ENCODE data around the gene TMEM120B.

The TMEM120B gene

GRCh38 chr12:121773011-121773777 lies 60.6 kb downstream of the TMEM120B start (continued):
- TF ChIP-seq PRDM4 (tag by site-specific recombination; IDR thresholded peaks at IDR 0.05) (no peak), FEZF1 (tag by site-specific recombination; IDR thresholded peaks at IDR 0.05) (no peak), ZNF521 (tag by site-specific recombination; IDR thresholded peaks at IDR 0.05) (no peak), ZNF560 (tag by site-specific recombination; IDR thresholded peaks at IDR 0.05; ENCODE audit: borderline replicate concordance) (no peak), KLF10 (tag by site-specific recombination; IDR thresholded peaks at IDR 0.05) (peak; percentile 51; the same call in 1 of the 2 replicates), KLF16 (tag by site-specific recombination; IDR thresholded peaks at IDR 0.05) (peak; percentile 45; the same call in 1 of the 2 replicates), ZNF248 (tag by site-specific recombination; IDR thresholded peaks at IDR 0.05) (no peak), ZNF791 (tag by site-specific recombination; IDR thresholded peaks at IDR 0.05) (no peak), ZNF600 (tag by site-specific recombination; IDR thresholded peaks at IDR 0.05) (0 out of 2 replicates have a peak, but pooled peaks have one; percentile 43), ZBTB7A (tag by site-specific recombination; IDR thresholded peaks at IDR 0.05; ENCODE audit: low read depth) (no peak), ZIC2 (tag by site-specific recombination; IDR thresholded peaks at IDR 0.05) (peak; percentile 47; the same call in 1 of the 2 replicates), ZNF747 (tag by site-specific recombination; IDR thresholded peaks at IDR 0.05) (no peak), ZNF514 (tag by site-specific recombination; IDR thresholded peaks at IDR 0.05) (no peak), ZNF610 (tag by site-specific recombination; IDR thresholded peaks at IDR 0.05; ENCODE audit: borderline replicate concordance) (no peak), CTCF (tag by site-specific recombination; IDR thresholded peaks at IDR 0.05) (peak; percentile 76), AEBP2 (tag by site-specific recombination; IDR thresholded peaks at IDR 0.05; ENCODE audit: borderline replicate concordance) (no peak), KLF7 (tag by site-specific recombination; IDR thresholded peaks at IDR 0.05; ENCODE audit: borderline replicate concordance) (no peak), ZNF692 (tag by site-specific recombination; IDR thresholded peaks at IDR 0.05) (0 out of 2 replicates have a peak, but pooled peaks have one; percentile 15), ZNF214 (tag by site-specific recombination; IDR thresholded peaks at IDR 0.05; ENCODE audit: borderline replicate concordance) (no peak), ZFP37 (tag by site-specific recombination; IDR thresholded peaks at IDR 0.05) (no peak), EGR2 (tag by site-specific recombination; IDR thresholded peaks at IDR 0.05; ENCODE audit: low read depth) (peak; percentile 42; the same call in 1 of the 2 replicates), ZNF544 (tag by site-specific recombination; IDR thresholded peaks at IDR 0.05) (no peak), ZNF2 (tag by site-specific recombination; IDR thresholded peaks at IDR 0.05) (peak; percentile 57; the same call in 1 of the 2 replicates), ZBTB8A (tag by site-specific recombination; IDR thresholded peaks at IDR 0.05) (peak; percentile 69), GLIS1 (tag by site-specific recombination; IDR thresholded peaks at IDR 0.05) (peak; percentile 55), KLF9 (tag by site-specific recombination; IDR thresholded peaks at IDR 0.05; ENCODE audit: low read depth) (peak; percentile 85; the same call in 1 of the 2 replicates), ZNF175 (tag by site-specific recombination; IDR thresholded peaks at IDR 0.05) (no peak), BCL6B (tag by site-specific recombination; IDR thresholded peaks at IDR 0.05) (no peak), OSR2 (tag by site-specific recombination; IDR thresholded peaks at IDR 0.05) (no peak), ZNF658 (tag by site-specific recombination; IDR thresholded peaks at IDR 0.05) (no peak), ZNF132 (tag by site-specific recombination; IDR thresholded peaks at IDR 0.05; ENCODE audit: borderline replicate concordance) (no peak), ZNF623 (tag by site-specific recombination; IDR thresholded peaks at IDR 0.05) (no peak), MYNN (tag by site-specific recombination; IDR thresholded peaks at IDR 0.05; ENCODE audit: borderline replicate concordance) (no peak)

Measured in HEK293 (cell line).